ENCODE results near the gene SCARB2.
A peak's percentile ranks its signal among the peaks of the same experiment; 100 is the strongest.
"Not testable (repeated sequence)": the region's sequence is repeated elsewhere in the genome, so short reads cannot be mapped to it uniquely, and the experiment has no call there.

The SCARB2 gene
- total RNA-seq: 37.3 to 39.0 reads per million in 2 donors

GRCh38 chr4:76213415-76214176, at the start of gene SCARB2:
TSS of gene SCARB2 (minus strand) at chr4:76213824. CDS start at chr4:76213543, 281 bp downstream.
- DNase-seq: peak; percentile 76

GRCh38 chr4:76260571-76260970, 46.9 kb upstream of the SCARB2 start:
- DNase-seq: no peak

GRCh38 chr4:76257824-76258223, 44.2 kb upstream of the SCARB2 start:
- DNase-seq: no peak

GRCh38 chr4:76256968-76257367, 43.3 kb upstream of the SCARB2 start:
- DNase-seq: no peak

GRCh38 chr4:76256032-76256431, 42.4 kb upstream of the SCARB2 start:
- no peak for DNase-seq

GRCh38 chr4:76253511-76253910, 39.9 kb upstream of the SCARB2 start:
- no peak for DNase-seq

GRCh38 chr4:76252271-76252653, 38.6 kb upstream of the SCARB2 start:
- no peak for DNase-seq

GRCh38 chr4:76251441-76252270, 38.0 kb upstream of the SCARB2 start, which contains the start of gene FAM47E:
TSS of gene FAM47E (plus strand) at chr4:76251721. CDS start at chr4:76251747, 26 bp downstream.
- peak; percentile 17 for DNase-seq

- DNase-seq: no peak
Observed at GRCh38 chr4:76250962-76251361, 37.3 kb upstream of the SCARB2 start.

- no peak for DNase-seq
Observed at GRCh38 chr4:76246852-76247251, 33.2 kb upstream of the SCARB2 start.

GRCh38 chr4:76246025-76246424, 32.4 kb upstream of the SCARB2 start:
- DNase-seq: no peak

GRCh38 chr4:76243877-76244276, 30.3 kb upstream of the SCARB2 start:
- DNase-seq: not testable (repeated sequence)

- no peak for DNase-seq
Observed at GRCh38 chr4:76240236-76240635, 26.6 kb upstream of the SCARB2 start.

GRCh38 chr4:76238701-76239100, 25.1 kb upstream of the SCARB2 start:
- no peak for DNase-seq

- no peak for DNase-seq
Observed at GRCh38 chr4:76238236-76238635, 24.6 kb upstream of the SCARB2 start.

GRCh38 chr4:76235915-76236314, 22.3 kb upstream of the SCARB2 start:
- no peak for DNase-seq

- no peak for DNase-seq
Observed at GRCh38 chr4:76235407-76235806, 21.8 kb upstream of the SCARB2 start.

GRCh38 chr4:76234679-76235044, 21.0 kb upstream of the SCARB2 start:
- DNase-seq: no peak

GRCh38 chr4:76233967-76234678, 20.5 kb upstream of the SCARB2 start:
- peak; percentile 2 for DNase-seq

- DNase-seq: no peak
Observed at GRCh38 chr4:76233529-76233928, 19.9 kb upstream of the SCARB2 start.

GRCh38 chr4:76233083-76233482, 19.5 kb upstream of the SCARB2 start:
- DNase-seq: no peak

GRCh38 chr4:76232681-76233080, 19.1 kb upstream of the SCARB2 start:
- DNase-seq: no peak

- no peak for DNase-seq
Observed at GRCh38 chr4:76226418-76226817, 12.8 kb upstream of the SCARB2 start.
